Stimulated activated naive CD8-positive, alpha-beta T cell treated with anti-CD3 and anti-CD28 coated beads, Interleukin-15, Interleukin-2, amounts not matched to agents 100 U/mL and 50 U/mL, for 24 hours (primary cell): ENCODE measurements around the gene MEG3.

Source experiments
- ATAC-seq: fragments of 150-1000 bp; cut with Tn5 transposase; one replicate; pipeline ENCODE4 v1.10.0; 2021
- DNase-seq: peaks from one replicate; pipeline ENCODE4 v3.0.0; 2021

The MEG3 gene

GRCh38 chr14:100832311-100832960, 6.5 kb downstream of the MEG3 start:
- DNase-seq (no peak), ATAC-seq (no peak)

- DNase-seq (no peak), ATAC-seq (no peak)
Measured at GRCh38 chr14:100834082-100834793, 8.3 kb downstream of the MEG3 start.

- ATAC-seq, result no peak
- DNase-seq, result no peak
Measured at GRCh38 chr14:100834794-100835547, 9.1 kb downstream of the MEG3 start.

GRCh38 chr14:100835548-100836310, 9.8 kb downstream of the MEG3 start:
- ATAC-seq, result no peak
- no peak for DNase-seq

GRCh38 chr14:100836311-100836805, 10.4 kb downstream of the MEG3 start:
- ATAC-seq (no peak), DNase-seq (no peak)

GRCh38 chr14:100836941-100837804, 11.3 kb downstream of the MEG3 start:
- DNase-seq, result no peak
- no peak for ATAC-seq

GRCh38 chr14:100837805-100838350, 12.0 kb downstream of the MEG3 start:
- no peak for DNase-seq
- no peak for ATAC-seq

GRCh38 chr14:100838493-100839314, 12.8 kb downstream of the MEG3 start:
- ATAC-seq (no peak), DNase-seq (no peak)

GRCh38 chr14:100839315-100839585, 13.3 kb downstream of the MEG3 start:
- DNase-seq (no peak), ATAC-seq (no peak)

- no peak for ATAC-seq
- DNase-seq, result no peak
Measured at GRCh38 chr14:100839681-100840111, 13.8 kb downstream of the MEG3 start.

- ATAC-seq, result no peak
- DNase-seq, result no peak
Measured at GRCh38 chr14:100840286-100841065, 14.6 kb downstream of the MEG3 start.

- no peak for ATAC-seq
- no peak for DNase-seq
Measured at GRCh38 chr14:100841066-100841760, 15.3 kb downstream of the MEG3 start.

- ATAC-seq, result no peak
Measured at GRCh38 chr14:100841761-100842403, 16.0 kb downstream of the MEG3 start.

GRCh38 chr14:100842799-100843198, 16.9 kb downstream of the MEG3 start:
- DNase-seq (no peak), ATAC-seq (no peak)

More at GRCh38 chr14:100841761-100842403, 16.0 kb downstream of the MEG3 start:
- no peak for DNase-seq

- ATAC-seq (peak; percentile 62), DNase-seq (peak; percentile 29)
Measured at GRCh38 chr14:100844082-100844408, 18.1 kb downstream of the MEG3 start.

GRCh38 chr14:100844421-100844820, 18.5 kb downstream of the MEG3 start:
- ATAC-seq, result no peak
- no peak for DNase-seq

GRCh38 chr14:100844846-100845245, 18.9 kb downstream of the MEG3 start:
- ATAC-seq (no peak), DNase-seq (no peak)

- DNase-seq (no peak), ATAC-seq (no peak)
Measured at GRCh38 chr14:100845341-100845740, 19.4 kb downstream of the MEG3 start.
